Immature natural killer cell (primary cell): ENCODE data around the gene SPECC1L. TPM values are rescaled to one million over a fixed set of nuclear protein-coding genes. Genes with fewer than 3 reads are reported as not detected.

Experiments
- DNase-seq, 3 donors: peaks; one replicate each; pipeline ENCODE4 v3.0.0; 2022; ENCODE audit warnings: mixed read lengths in 1 of 3
- H3K27ac Mint-ChIP-seq, 6 donors: one replicate each; pipeline ENCODE4 v1.8.0; 2020; ENCODE audit warnings: mixed read lengths in 6 of 6, mild to moderate bottlenecking in 5 of 6, inconsistent platforms in 4 of 6, moderate library complexity in 3 of 6
- H3K27me3 Mint-ChIP-seq, 3 donors: one replicate each; pipeline ENCODE4 v1.8.0; 2020 to 2021; ENCODE audit warnings: low read depth in 3 of 3, mild to moderate bottlenecking in 3 of 3, mixed read lengths in 3 of 3, moderate library complexity in 3 of 3, inconsistent platforms in 1 of 3
- H3K36me3 Mint-ChIP-seq, 3 donors: one replicate each; pipeline ENCODE4 v1.8.0; 2020; ENCODE audit warnings: mixed read lengths in 3 of 3, inconsistent platforms in 2 of 3, mild to moderate bottlenecking in 2 of 3
- H3K4me1 Mint-ChIP-seq, 2 donors: one replicate each; pipeline ENCODE4 v1.8.0; 2020; ENCODE audit warnings: inconsistent platforms in 2 of 2, mild to moderate bottlenecking in 2 of 2, mixed read lengths in 2 of 2, moderate library complexity in 1 of 2
- H3K4me3 Mint-ChIP-seq, 5 donors: one replicate each; pipeline ENCODE4 v1.8.0; 2020; ENCODE audit warnings: mild to moderate bottlenecking in 5 of 5, mixed read lengths in 5 of 5, inconsistent platforms in 3 of 5, moderate library complexity in 3 of 5
- H3K9me3 Mint-ChIP-seq, 6 donors: one replicate each; pipeline ENCODE4 v1.8.0; 2020; ENCODE audit warnings: mild to moderate bottlenecking in 6 of 6, mixed read lengths in 6 of 6, inconsistent platforms in 4 of 6, moderate library complexity in 3 of 6
- polyA plus RNA-seq, 3 donors: library from polyadenylated mRNA; unstranded; fragments of 300-500 nt; fragmentation: Illumina TruSeq; gene quantifications; one replicate each; pipeline ENCODE4 v1.2.3, GENCODE V29; 2021

The SPECC1L gene
- polyA plus RNA-seq, 3 donors from 2014 or later, result 3.0 to 17.6 (median 5.3) TPM

DNA sequence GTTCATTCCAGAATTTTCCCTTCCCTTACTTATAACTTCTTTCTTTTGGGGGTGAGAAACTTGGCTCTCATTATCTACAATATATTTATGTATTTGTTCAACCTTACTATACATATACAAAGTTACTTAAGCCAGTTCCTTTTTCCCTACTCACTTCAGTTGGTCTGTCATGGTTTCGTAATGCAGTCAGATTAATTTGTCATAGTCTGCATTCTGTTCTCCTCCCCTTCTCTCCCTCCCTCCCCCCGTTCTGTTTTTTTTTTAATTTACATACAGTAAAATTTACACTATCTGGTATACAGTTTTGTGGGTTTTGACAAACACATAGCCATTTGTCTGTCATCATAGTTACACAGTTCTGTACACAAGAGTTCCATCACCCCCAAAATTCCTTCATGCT lies 84.9 kb downstream of the SPECC1L start:
- Mint-ChIP-seq H3K27me3 (no peaks in the 10 kb centered on the region), H3K9me3 (no peaks in the 10 kb centered on the region), H3K36me3 (peaks cover 31 to 54% (median 40%) of the 10 kb centered on the region in 3 donors), H3K27ac (peak overlapping the region in 1 of 6 donors; percentile 38), H3K4me3 (no peak overlapping the region), H3K4me1 (peaks cover 0 to 3% of the 10 kb centered on the region in 2 donors)
- no peak for DNase-seq

- no peaks in the 10 kb centered on the region for H3K9me3 Mint-ChIP-seq
- H3K27ac Mint-ChIP-seq, result peak overlapping the region in 3 of 6 donors; percentile 13 to 34 (median 16)
- H3K36me3 Mint-ChIP-seq, result peaks cover 31 to 54% (median 33%) of the 10 kb centered on the region in 3 donors
- DNase-seq, result no peak
- peaks cover 0 to 3% of the 10 kb centered on the region in 2 donors for H3K4me1 Mint-ChIP-seq
- peaks cover 0 to 2% (median 0%) of the 10 kb centered on the region in 3 donors for H3K27me3 Mint-ChIP-seq
- no peak overlapping the region for H3K4me3 Mint-ChIP-seq
Measured at GRCh38 chr22:24357547-24357946, 86.9 kb downstream of the SPECC1L start.

- no peak for DNase-seq
- no peak overlapping the region for H3K4me3 Mint-ChIP-seq
- peak overlapping the region in 1 of 6 donors; percentile 29 for H3K27ac Mint-ChIP-seq
- H3K9me3 Mint-ChIP-seq, result no peaks in the 10 kb centered on the region
- peaks cover 0 to 2% (median 0%) of the 10 kb centered on the region in 3 donors for H3K27me3 Mint-ChIP-seq
- peaks cover 25 to 55% (median 26%) of the 10 kb centered on the region in 3 donors for H3K36me3 Mint-ChIP-seq
- peaks cover 0 to 3% of the 10 kb centered on the region in 2 donors for H3K4me1 Mint-ChIP-seq
Measured at GRCh38 chr22:24358105-24358836, 87.6 kb downstream of the SPECC1L start.

DNA sequence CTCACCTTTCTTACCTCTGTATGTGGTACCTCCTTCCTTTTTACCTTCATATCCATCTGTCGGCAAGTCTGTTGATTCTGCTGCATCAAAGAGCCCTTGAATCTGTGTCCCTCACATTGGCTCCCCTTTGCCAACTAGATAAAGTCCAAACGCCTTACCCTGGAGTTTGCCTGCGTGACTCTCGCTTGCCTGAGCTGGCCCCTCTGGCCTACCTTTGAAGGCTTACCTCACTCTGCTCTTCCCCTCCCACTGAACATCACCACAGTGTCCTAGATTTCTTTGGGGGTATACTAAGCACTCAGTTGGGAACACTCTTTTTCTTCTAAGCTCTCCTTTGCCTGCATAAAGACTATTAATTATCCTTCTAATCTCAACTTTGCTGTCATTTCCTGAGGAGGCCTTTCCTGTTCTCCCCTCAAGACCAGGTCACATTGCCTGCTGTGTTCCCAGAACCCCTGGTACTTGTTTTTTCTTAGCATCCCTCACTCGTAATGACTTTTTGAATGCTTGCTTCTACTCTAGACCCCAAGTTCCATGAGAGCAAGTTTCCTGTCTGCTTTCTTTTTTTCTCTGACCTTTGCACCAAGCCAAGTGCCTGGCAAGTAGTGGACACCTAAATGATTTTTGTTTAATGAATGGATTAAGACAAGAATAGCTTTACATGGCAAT lies 89.0 kb downstream of the SPECC1L start:
- peaks cover 11 to 44% (median 19%) of the 10 kb centered on the region in 3 donors for H3K36me3 Mint-ChIP-seq
- no peaks in the 10 kb centered on the region for H3K9me3 Mint-ChIP-seq
- H3K4me3 Mint-ChIP-seq, result no peak overlapping the region
- peaks cover 0 to 2% (median 0%) of the 10 kb centered on the region in 3 donors for H3K27me3 Mint-ChIP-seq
- DNase-seq, result no peak
- H3K4me1 Mint-ChIP-seq, result peaks cover 0 to 1% of the 10 kb centered on the region in 2 donors
- peak overlapping the region in 3 of 6 donors; percentile 15 to 67 (median 18) for H3K27ac Mint-ChIP-seq

DNA sequence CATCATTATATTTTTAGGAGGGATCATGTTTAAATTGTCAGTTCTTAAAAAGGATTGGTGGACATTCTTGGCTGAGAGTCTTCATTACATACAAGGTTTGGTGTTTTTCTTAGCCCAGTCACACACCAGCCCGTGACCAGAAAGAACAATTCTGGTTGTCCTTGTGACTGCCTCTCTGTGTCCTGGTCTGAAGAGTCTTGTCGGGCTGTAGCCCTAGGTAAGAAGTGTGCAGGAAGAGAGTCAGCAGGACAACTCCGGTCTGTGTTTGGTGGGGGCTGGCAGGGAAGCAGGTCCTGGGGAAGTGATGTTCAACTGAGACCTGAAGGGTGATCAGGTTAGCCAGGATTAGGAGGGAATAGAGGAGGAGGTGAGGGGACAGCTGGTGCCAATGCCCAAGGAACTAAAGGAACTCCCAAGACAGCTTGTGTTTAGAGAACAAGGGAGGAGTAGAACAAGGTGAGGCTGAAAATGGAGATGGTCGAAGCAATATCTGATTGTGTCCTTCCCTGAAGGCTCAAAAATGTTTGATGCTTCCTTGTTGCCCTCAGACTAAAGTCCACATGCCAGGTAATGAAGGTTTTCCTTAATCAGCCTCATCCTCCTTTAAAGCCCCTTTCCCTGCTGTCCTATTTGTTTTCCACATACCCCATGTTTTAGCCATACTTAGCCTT lies 91.5 kb downstream of the SPECC1L start:
- Mint-ChIP-seq H3K27me3 (peaks cover 0 to 2% (median 0%) of the 10 kb centered on the region in 3 donors), H3K4me1 (peaks cover 0 to 1% of the 10 kb centered on the region in 2 donors), H3K27ac (peak overlapping the region in 1 of 6 donors; percentile 10), H3K36me3 (peaks cover 24 to 44% (median 28%) of the 10 kb centered on the region in 3 donors), H3K4me3 (no peak overlapping the region), H3K9me3 (no peaks in the 10 kb centered on the region)
- no peak for DNase-seq

- H3K36me3 Mint-ChIP-seq, result peaks cover 24 to 50% (median 32%) of the 10 kb centered on the region in 3 donors
- no peak overlapping the region for H3K27ac Mint-ChIP-seq
- H3K4me3 Mint-ChIP-seq, result no peak overlapping the region
- peaks cover 0 to 2% (median 0%) of the 10 kb centered on the region in 3 donors for H3K27me3 Mint-ChIP-seq
- H3K4me1 Mint-ChIP-seq, result peaks cover 0 to 1% of the 10 kb centered on the region in 2 donors
- no peaks in the 10 kb centered on the region for H3K9me3 Mint-ChIP-seq
- no peak for DNase-seq
Measured at GRCh38 chr22:24363243-24363642, 92.6 kb downstream of the SPECC1L start.

- H3K4me1 Mint-ChIP-seq, result no peaks in the 10 kb centered on the region
- H3K9me3 Mint-ChIP-seq, result no peaks in the 10 kb centered on the region
- no peak overlapping the region for H3K27ac Mint-ChIP-seq
- H3K4me3 Mint-ChIP-seq, result no peak overlapping the region
- DNase-seq, result no peak
- no peaks in the 10 kb centered on the region for H3K27me3 Mint-ChIP-seq
- H3K36me3 Mint-ChIP-seq, result peaks cover 34 to 56% (median 39%) of the 10 kb centered on the region in 3 donors
Measured at GRCh38 chr22:24366701-24367100, 96.1 kb downstream of the SPECC1L start.

DNA sequence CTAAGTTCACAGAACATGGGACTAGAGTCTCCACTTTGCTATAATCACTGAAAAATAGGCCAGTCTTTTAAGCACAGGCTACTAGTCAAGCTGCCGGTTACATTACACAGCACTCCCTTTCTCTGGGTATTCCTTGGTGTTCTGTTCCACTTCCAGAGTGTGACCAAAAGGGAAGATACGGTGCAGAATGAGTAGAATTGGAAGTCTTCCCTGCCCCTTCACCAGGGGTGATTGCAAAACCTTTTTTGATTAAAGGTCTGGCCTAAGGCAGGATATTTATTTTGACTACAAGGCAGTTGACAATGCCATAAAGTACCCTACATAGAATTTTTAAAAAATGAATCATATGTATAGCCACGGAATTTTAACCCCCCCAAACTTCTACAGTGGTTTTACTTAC lies 97.2 kb downstream of the SPECC1L start:
- no peaks in the 10 kb centered on the region for H3K4me1 Mint-ChIP-seq
- H3K27ac Mint-ChIP-seq, result no peak overlapping the region
- H3K36me3 Mint-ChIP-seq, result peaks cover 43 to 55% (median 43%) of the 10 kb centered on the region in 3 donors
- H3K27me3 Mint-ChIP-seq, result no peaks in the 10 kb centered on the region
- H3K4me3 Mint-ChIP-seq, result no peak overlapping the region
- no peaks in the 10 kb centered on the region for H3K9me3 Mint-ChIP-seq
- no peak for DNase-seq

GRCh38 chr22:24370401-24370800 lies 99.8 kb downstream of the SPECC1L start:
- Mint-ChIP-seq H3K4me1 (no peaks in the 10 kb centered on the region), H3K27me3 (no peaks in the 10 kb centered on the region), H3K4me3 (no peak overlapping the region), H3K27ac (no peak overlapping the region), H3K36me3 (peaks cover 47 to 65% (median 58%) of the 10 kb centered on the region in 3 donors), H3K9me3 (no peaks in the 10 kb centered on the region)
- no peak for DNase-seq

- Mint-ChIP-seq H3K4me1 (peaks cover 8 to 21% of the 10 kb centered on the region in 2 donors), H3K36me3 (peaks cover 23 to 49% (median 46%) of the 10 kb centered on the region in 3 donors), H3K9me3 (no peaks in the 10 kb centered on the region), H3K27ac (peak overlapping the region in 1 of 6 donors; percentile 41), H3K4me3 (no peak overlapping the region), H3K27me3 (peaks cover 0 to 5% (median 0%) of the 10 kb centered on the region in 3 donors)
- no peak for DNase-seq
Measured at GRCh38 chr22:24376002-24376401, 105.4 kb downstream of the SPECC1L start.

GRCh38 chr22:24376586-24376985 lies 106.0 kb downstream of the SPECC1L start:
- Mint-ChIP-seq H3K9me3 (no peaks in the 10 kb centered on the region), H3K27me3 (peaks cover 0 to 5% (median 0%) of the 10 kb centered on the region in 3 donors), H3K4me3 (no peak overlapping the region), H3K27ac (peak overlapping the region in 2 of 6 donors; percentile 10 to 30), H3K4me1 (peaks cover 8 to 21% of the 10 kb centered on the region in 2 donors), H3K36me3 (peaks cover 19 to 46% (median 42%) of the 10 kb centered on the region in 3 donors)
- no peak for DNase-seq

- Mint-ChIP-seq H3K36me3 (peaks cover 13 to 27% (median 24%) of the 10 kb centered on the region in 3 donors), H3K27ac (no peak overlapping the region), H3K9me3 (no peaks in the 10 kb centered on the region), H3K4me3 (no peak overlapping the region), H3K27me3 (peaks cover 0 to 5% (median 0%) of the 10 kb centered on the region in 3 donors), H3K4me1 (peaks cover 9 to 21% of the 10 kb centered on the region in 2 donors)
- DNase-seq, result no peak
Measured at GRCh38 chr22:24379536-24379935, 108.9 kb downstream of the SPECC1L start.

GRCh38 chr22:24380220-24380904 lies 109.7 kb downstream of the SPECC1L start:
- Mint-ChIP-seq H3K9me3 (no peaks in the 10 kb centered on the region), H3K27ac (peak overlapping the region in 1 of 6 donors; percentile 31), H3K4me1 (peaks cover 9 to 21% of the 10 kb centered on the region in 2 donors), H3K27me3 (peaks cover 0 to 5% (median 0%) of the 10 kb centered on the region in 3 donors), H3K36me3 (peaks cover 8 to 21% (median 16%) of the 10 kb centered on the region in 3 donors), H3K4me3 (no peak overlapping the region)
- no peak for DNase-seq
